Trophoblast cell (in vitro differentiated cells and primary cell): ENCODE results near the gene UBE2A.

Experiments
- DNase-seq, 2 donors: peaks; one replicate each; pipeline ENCODE4 v3.0.0-alpha.2; 2016
- H2AFZ ChIP-seq: 2 replicates; pipeline ENCODE4 v1.6.1; 2013; ENCODE audit warnings: low read length, moderate library complexity, mild to moderate bottlenecking; ENCODE audit not compliant: insufficient read depth, poor library complexity
- H2AK5ac ChIP-seq: 2 replicates; pipeline ENCODE4 v1.6.1; 2013; ENCODE audit warnings: mild to moderate bottlenecking, low read length
- H2BK120ac ChIP-seq: 2 replicates; pipeline ENCODE4 v1.6.1; 2013; ENCODE audit warnings: low read length, mild to moderate bottlenecking, moderate library complexity; ENCODE audit not compliant: insufficient read depth, poor library complexity
- H2BK12ac ChIP-seq: 2 replicates; pipeline ENCODE4 v1.6.1; 2013; ENCODE audit warnings: mild to moderate bottlenecking, low read length, moderate library complexity
- H2BK5ac ChIP-seq: 2 replicates; pipeline ENCODE4 v1.6.1; 2013; ENCODE audit warnings: low read length, low read depth, moderate library complexity, mild to moderate bottlenecking; ENCODE audit not compliant: poor library complexity
- H3K14ac ChIP-seq: 2 replicates; pipeline ENCODE4 v1.6.1; 2013; ENCODE audit warnings: mild to moderate bottlenecking, low read length
- H3K18ac ChIP-seq: 2 replicates; pipeline ENCODE4 v1.6.1; 2013; ENCODE audit warnings: mild to moderate bottlenecking, low read length
- H3K23ac ChIP-seq: 2 replicates; pipeline ENCODE4 v1.6.1; 2013; ENCODE audit warnings: low read length
- H3K27ac ChIP-seq: 2 replicates; pipeline ENCODE4 v1.5.1; 2013; ENCODE audit warnings: low read depth, mild to moderate bottlenecking, inconsistent platforms, low read length, moderate library complexity
- H3K27me3 ChIP-seq: 2 replicates; pipeline ENCODE4 v1.6.1; 2013; ENCODE audit warnings: inconsistent platforms, mild to moderate bottlenecking, low read length, moderate library complexity; ENCODE audit not compliant: insufficient read depth
- H3K36me3 ChIP-seq, 2 experiments: 1 replicate in 1 of 2; 2 replicates in 1 of 2; pipeline ENCODE4 v1.6.1; 2013; ENCODE audit warnings: low read length in 2 of 2, mild to moderate bottlenecking in 2 of 2, moderate library complexity in 1 of 2; ENCODE audit not compliant: insufficient read depth in 2 of 2, control insufficient read depth in 1 of 2
- H3K4ac ChIP-seq: 2 replicates; pipeline ENCODE4 v1.6.1; 2013; ENCODE audit warnings: low read depth, mild to moderate bottlenecking, low read length, moderate library complexity
- H3K4me1 ChIP-seq, 2 experiments: 1 replicate in 1 of 2; 2 replicates in 1 of 2; pipeline ENCODE4 v1.6.1; 2013; ENCODE audit warnings: low read length in 2 of 2, mild to moderate bottlenecking in 2 of 2, moderate library complexity in 1 of 2; ENCODE audit not compliant: insufficient read depth in 2 of 2, control insufficient read depth in 1 of 2
- H3K4me2 ChIP-seq: 2 replicates; pipeline ENCODE4 v1.6.1; 2013; ENCODE audit warnings: inconsistent platforms, mild to moderate bottlenecking, low read length, moderate library complexity
- H3K4me3 ChIP-seq: 2 replicates; pipeline ENCODE4 v1.5.1; 2013; ENCODE audit warnings: mild to moderate bottlenecking, low read depth, low read length, inconsistent platforms
- H3K79me1 ChIP-seq: one replicate; pipeline ENCODE4 v1.6.1; 2013; ENCODE audit warnings: low read length
- H3K79me2 ChIP-seq: 2 replicates; pipeline ENCODE4 v1.6.1; 2013; ENCODE audit warnings: low read length, mild to moderate bottlenecking; ENCODE audit not compliant: control insufficient read depth, insufficient read depth, poor library complexity
- H3K9ac ChIP-seq: 2 replicates; pipeline ENCODE4 v1.6.1; 2013; ENCODE audit warnings: mild to moderate bottlenecking, low read length
- H3K9me3 ChIP-seq: 2 replicates; pipeline ENCODE4 v1.6.1; 2013; ENCODE audit warnings: low read depth, mild to moderate bottlenecking, control low read depth, inconsistent platforms, low read length; ENCODE audit not compliant: insufficient read depth
- H4K12ac ChIP-seq: 2 replicates; pipeline ENCODE4 v1.6.1; 2013; ENCODE audit warnings: low read depth, mild to moderate bottlenecking, low read length, moderate library complexity
- H4K8ac ChIP-seq: 2 replicates; pipeline ENCODE4 v1.6.1; 2013; ENCODE audit warnings: low read depth, mild to moderate bottlenecking, low read length, moderate library complexity
- H4K91ac ChIP-seq: one replicate; pipeline ENCODE4 v1.6.1; 2013; ENCODE audit warnings: low read depth, mild to moderate bottlenecking, low read length, moderate library complexity
- WGBS: extraction: QIAGEN DNeasy Blood & Tissue Kit; methylation state at CpG from one replicate; pipeline ENCODE4 v1.1.7; 2013; ENCODE audit warnings: missing lambda C conversion rate; ENCODE audit not compliant: insufficient read length, insufficient coverage; ENCODE audit errors: extremely low coverage; 5-methylcytosine and 5-hydroxymethylcytosine counted together

Gene UBE2A

GRCh38 chrX:119541188-119541587, 33.2 kb upstream of the UBE2A start:
- Histone ChIP-seq H3K79me1 (no peaks in the 10 kb centered on the region), H3K4me1 (peaks cover 0 to 4% of the 10 kb centered on the region in 2 experiments), H4K91ac (no peak overlapping the region), H4K8ac (no peak overlapping the region), H4K12ac (no peak overlapping the region), H2BK5ac (no peak overlapping the region), H3K4ac (no peak overlapping the region), H3K23ac (no peak overlapping the region), H3K79me2 (no peaks in the 10 kb centered on the region), H2AK5ac (no peak overlapping the region), H3K9me3 (no peaks in the 10 kb centered on the region), H3K27me3 (no peaks in the 10 kb centered on the region), H3K27ac (no peak overlapping the region), H3K18ac (no peak overlapping the region), H3K4me2 (no peak overlapping the region), H3K36me3 (peaks cover 0 to 5% of the 10 kb centered on the region in 2 experiments), H2BK120ac (no peak overlapping the region), H3K4me3 (no peak overlapping the region), H3K9ac (no peak overlapping the region), H2AFZ (no peak overlapping the region), H3K14ac (no peak overlapping the region), H2BK12ac (no peak overlapping the region)
- WGBS = no CpG with 5 or more reads among the region's 4 CpGs
- DNase-seq = peak; percentile 30 to 72

GRCh38 chrX:119549327-119550016, 24.9 kb upstream of the UBE2A start:
- Histone ChIP-seq H4K91ac (no peak overlapping the region), H4K8ac (no peak overlapping the region)

GRCh38 chrX:119552508-119552907, 21.9 kb upstream of the UBE2A start:
- no peak overlapping the region for H3K4ac ChIP-seq
- H3K4me3 ChIP-seq = no peak overlapping the region
- no peak overlapping the region for H4K8ac ChIP-seq
- no peak overlapping the region for H3K18ac ChIP-seq
- H3K79me2 ChIP-seq = no peaks in the 10 kb centered on the region
- WGBS = no CpG with 5 or more reads among the region's 3 CpGs
- peak overlapping the region; percentile 47 for H4K91ac ChIP-seq
- peaks cover 4 to 6% of the 10 kb centered on the region in 2 experiments for H3K4me1 ChIP-seq
- DNase-seq = peak; percentile 65 to 90
- H4K12ac ChIP-seq = no peak overlapping the region
- H2BK120ac ChIP-seq = no peak overlapping the region
- no peak overlapping the region for H2AFZ ChIP-seq
- H3K4me2 ChIP-seq = no peak overlapping the region
- no peak overlapping the region for H2BK5ac ChIP-seq
- H3K9ac ChIP-seq = no peak overlapping the region
- no peak overlapping the region for H3K23ac ChIP-seq
- peak overlapping the region; percentile 17 for H3K14ac ChIP-seq
- H3K79me1 ChIP-seq = no peaks in the 10 kb centered on the region
- no peaks in the 10 kb centered on the region for H3K9me3 ChIP-seq
- H3K27ac ChIP-seq = no peak overlapping the region
- no peak overlapping the region for H2BK12ac ChIP-seq
- H2AK5ac ChIP-seq = no peak overlapping the region
- H3K27me3 ChIP-seq = no peaks in the 10 kb centered on the region
- peaks cover 0 to 2% of the 10 kb centered on the region in 2 experiments for H3K36me3 ChIP-seq

More at GRCh38 chrX:119549327-119550016, 24.9 kb upstream of the UBE2A start:
- no peaks in the 10 kb centered on the region for H3K27me3 ChIP-seq
- H2AK5ac ChIP-seq = no peak overlapping the region
- H3K4me3 ChIP-seq = no peak overlapping the region
- no peak overlapping the region for H3K14ac ChIP-seq
- H3K18ac ChIP-seq = no peak overlapping the region
- no peak overlapping the region for H3K9ac ChIP-seq
- no peak overlapping the region for H3K27ac ChIP-seq
- no peak overlapping the region for H3K23ac ChIP-seq
- no peak overlapping the region for H2AFZ ChIP-seq
- H3K79me2 ChIP-seq = no peaks in the 10 kb centered on the region
- H3K9me3 ChIP-seq = no peaks in the 10 kb centered on the region
- H2BK5ac ChIP-seq = no peak overlapping the region
- H3K79me1 ChIP-seq = no peaks in the 10 kb centered on the region
- H2BK120ac ChIP-seq = no peak overlapping the region
- no peak overlapping the region for H3K4me2 ChIP-seq
- H2BK12ac ChIP-seq = no peak overlapping the region
- no CpG with 5 or more reads among the region's 7 CpGs for WGBS
- DNase-seq = no peak
- H4K12ac ChIP-seq = no peak overlapping the region
- H3K4ac ChIP-seq = no peak overlapping the region
- H3K4me1 ChIP-seq = peaks cover 4 to 6% of the 10 kb centered on the region in 2 experiments
- H3K36me3 ChIP-seq = peaks cover 0 to 2% of the 10 kb centered on the region in 2 experiments

GRCh38 chrX:119565107-119565663, 9.2 kb upstream of the UBE2A start, which contains the start of gene STEEP1:
Gene STEEP1, minus strand, starts transcription at chrX:119565409. Its CDS starts 54 bp downstream, at chrX:119565355.
- WGBS = no CpG with 5 or more reads among the region's 27 CpGs

More at GRCh38 chrX:119565107-119565663, 9.2 kb upstream of the UBE2A start, which contains the start of gene STEEP1:
- Histone ChIP-seq H2AK5ac (no peak within 1 kb of the TSS), H4K8ac (peak within 1 kb of the TSS; percentile 77), H3K27ac (no peak within 1 kb of the TSS), H3K4ac (no peak within 1 kb of the TSS), H2AFZ (no peak within 1 kb of the TSS), H3K23ac (no peak within 1 kb of the TSS), H3K9me3 (no peaks in the 10 kb centered on the region), H3K4me1 (peaks cover 0 to 2% of the 10 kb centered on the region in 2 experiments), H3K4me2 (peak within 1 kb of the TSS; percentile 69), H3K4me3 (peak within 1 kb of the TSS; percentile 77), H3K79me2 (peaks cover 2% of the 10 kb centered on the region), H4K12ac (no peak within 1 kb of the TSS), H3K14ac (no peak within 1 kb of the TSS), H3K18ac (no peak within 1 kb of the TSS), H3K9ac (peak within 1 kb of the TSS; percentile 87), H2BK120ac (no peak within 1 kb of the TSS), H3K27me3 (no peaks in the 10 kb centered on the region), H4K91ac (no peak within 1 kb of the TSS), H2BK5ac (no peak within 1 kb of the TSS), H3K79me1 (no peaks in the 10 kb centered on the region), H2BK12ac (no peak within 1 kb of the TSS), H3K36me3 (peaks cover 0 to 3% of the 10 kb centered on the region in 2 experiments)
- DNase-seq = peak; percentile 81 to 94
